ENCODE measurements around the gene ZBTB3. TPM values are rescaled to one million over a fixed set of nuclear protein-coding genes. Genes with fewer than 3 reads are reported as not detected.

Gene ZBTB3
- 11.5 and 16.1 TPM in 2 replicates for total RNA-seq
- long read RNA-seq, partial matches to known transcripts, result 0 of 1 reads
- long read RNA-seq, other reads (novel, unspliced or antisense), result 1 of 1 reads

DNA sequence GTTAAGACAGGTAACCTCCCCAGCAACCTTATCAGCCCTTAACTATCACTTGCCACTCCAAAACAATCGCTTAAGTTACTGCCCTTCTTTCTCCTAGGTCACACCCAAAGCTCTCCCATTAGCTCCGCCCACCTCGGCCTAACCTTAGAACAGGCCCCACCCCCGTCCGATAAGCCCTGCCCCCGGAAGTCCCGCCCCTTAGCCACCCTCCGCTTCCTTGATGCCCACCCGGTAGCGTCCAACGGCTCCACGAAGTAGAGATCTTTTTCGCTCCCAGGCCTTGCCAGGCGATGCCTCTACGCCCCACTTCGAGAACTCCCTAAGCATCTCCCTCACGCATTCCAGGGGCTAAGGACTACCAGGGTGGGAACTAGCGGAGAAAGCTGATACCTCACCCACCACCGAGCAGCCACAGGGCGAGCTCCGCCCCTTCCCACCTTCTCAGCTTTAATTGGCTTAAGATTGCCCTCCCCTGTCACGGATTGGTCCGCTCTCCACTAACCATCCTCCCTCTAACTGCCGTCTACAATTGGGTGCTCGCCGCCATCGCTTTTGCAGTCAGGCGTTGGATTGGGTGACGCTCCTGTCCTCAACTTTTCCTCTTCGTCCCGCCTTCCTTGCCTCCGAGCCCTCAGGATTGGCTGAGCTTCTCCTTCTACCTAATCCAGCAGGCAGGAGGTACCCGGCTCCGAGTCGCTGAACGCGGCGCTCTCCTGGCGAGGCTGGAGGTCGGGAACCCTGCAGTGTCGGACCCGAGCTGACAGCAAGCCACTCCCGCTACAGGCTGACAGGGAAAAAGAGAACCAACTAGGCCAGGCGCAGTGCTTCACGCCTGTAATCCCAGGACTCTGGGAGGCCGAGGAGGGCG lies at the start of gene ZBTB3:
Gene ZBTB3 (minus strand): TSS at position 425 of the 868 bp plus-strand sequence. CDS start 496 bp downstream, outside the sequence.
- Mint-ChIP-seq H3K36me3 (ENCODE audit: low read depth) (peaks cover under 1% of the 10 kb centered on the region), H3K9me3 (no peaks in the 10 kb centered on the region), H3K4me1 (peaks cover 31% of the 10 kb centered on the region), H3K4me3 (peak within 1 kb of the TSS; percentile 100), H3K27ac (ENCODE audit: unreplicated experiment) (peak within 1 kb of the TSS; percentile 96), H3K27me3 (ENCODE audit: low read depth) (no peaks in the 10 kb centered on the region)
- peak; percentile 96 for DNase-seq (ENCODE audit: low read depth, low spot score)
- TF ChIP-seq, protein P1, sequence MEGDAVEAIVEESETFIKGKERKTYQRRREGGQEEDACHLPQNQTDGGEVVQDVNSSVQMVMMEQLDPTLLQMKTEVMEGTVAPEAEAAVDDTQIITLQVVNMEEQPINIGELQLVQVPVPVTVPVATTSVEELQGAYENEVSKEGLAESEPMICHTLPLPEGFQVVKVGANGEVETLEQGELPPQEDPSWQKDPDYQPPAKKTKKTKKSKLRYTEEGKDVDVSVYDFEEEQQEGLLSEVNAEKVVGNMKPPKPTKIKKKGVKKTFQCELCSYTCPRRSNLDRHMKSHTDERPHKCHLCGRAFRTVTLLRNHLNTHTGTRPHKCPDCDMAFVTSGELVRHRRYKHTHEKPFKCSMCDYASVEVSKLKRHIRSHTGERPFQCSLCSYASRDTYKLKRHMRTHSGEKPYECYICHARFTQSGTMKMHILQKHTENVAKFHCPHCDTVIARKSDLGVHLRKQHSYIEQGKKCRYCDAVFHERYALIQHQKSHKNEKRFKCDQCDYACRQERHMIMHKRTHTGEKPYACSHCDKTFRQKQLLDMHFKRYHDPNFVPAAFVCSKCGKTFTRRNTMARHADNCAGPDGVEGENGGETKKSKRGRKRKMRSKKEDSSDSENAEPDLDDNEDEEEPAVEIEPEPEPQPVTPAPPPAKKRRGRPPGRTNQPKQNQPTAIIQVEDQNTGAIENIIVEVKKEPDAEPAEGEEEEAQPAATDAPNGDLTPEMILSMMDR (conservative IDR thresholded peaks at IDR 0.05), result no peak

DNA sequence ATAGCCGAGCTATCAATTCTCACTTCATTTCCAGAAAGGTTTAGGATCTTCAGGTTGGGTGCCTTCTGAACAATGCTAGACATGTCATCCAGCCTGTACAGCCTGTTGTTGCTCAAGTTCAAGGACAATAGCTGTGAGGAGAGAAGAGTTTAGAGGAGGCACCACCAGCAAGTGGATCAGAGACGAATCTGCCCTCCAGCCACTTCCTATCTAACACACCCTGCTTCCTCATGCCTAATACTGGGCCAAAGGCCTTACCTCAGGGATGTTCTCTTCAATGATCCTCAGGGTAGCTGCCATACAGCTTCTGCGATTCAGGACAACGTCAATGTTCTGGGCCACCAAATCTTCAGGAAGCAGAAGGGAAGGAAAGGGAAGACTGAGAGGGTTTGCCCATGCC lies 47.1 kb upstream of the ZBTB3 start:
- no peak for DNase-seq (ENCODE audit: low read depth, low spot score)
- Mint-ChIP-seq H3K27me3 (ENCODE audit: low read depth) (peaks cover 2% of the 10 kb centered on the region), H3K36me3 (ENCODE audit: low read depth) (peaks cover 14% of the 10 kb centered on the region), H3K4me3 (peak overlapping the region; percentile 38), H3K4me1 (peaks cover 27% of the 10 kb centered on the region), H3K27ac (ENCODE audit: unreplicated experiment) (no peak overlapping the region), H3K9me3 (no peaks in the 10 kb centered on the region)
- TF ChIP-seq, protein P1 (conservative IDR thresholded peaks at IDR 0.05), result no peak

DNA sequence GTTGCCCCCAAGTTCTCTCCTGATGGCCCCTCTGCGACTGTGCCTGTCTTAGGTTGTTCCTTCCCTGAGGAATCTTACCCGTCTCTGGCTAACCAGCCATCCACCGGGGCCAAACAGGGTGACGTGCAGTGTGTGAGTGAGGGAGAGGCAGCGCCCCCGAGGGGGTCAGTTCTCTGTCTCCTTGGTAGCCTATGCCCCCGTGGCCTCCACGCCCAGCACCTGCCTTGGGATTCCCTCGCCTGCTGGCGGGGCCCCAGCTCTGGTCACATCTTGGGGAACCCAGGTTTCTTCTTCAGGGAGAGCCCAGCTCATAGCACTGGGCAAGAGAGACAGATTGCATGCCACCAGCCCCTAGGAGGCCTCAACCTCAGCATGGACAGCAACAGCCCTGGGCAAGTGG lies 45.5 kb upstream of the ZBTB3 start:
- DNase-seq (ENCODE audit: low read depth, low spot score), result no peak
- peaks cover 12% of the 10 kb centered on the region for H3K4me1 Mint-ChIP-seq
- no peaks in the 10 kb centered on the region for H3K9me3 Mint-ChIP-seq
- peaks cover 19% of the 10 kb centered on the region for H3K36me3 Mint-ChIP-seq (ENCODE audit: low read depth)
- H3K27me3 Mint-ChIP-seq (ENCODE audit: low read depth), result no peaks in the 10 kb centered on the region
- peak overlapping the region; percentile 38 for H3K4me3 Mint-ChIP-seq
- TF ChIP-seq, protein P1 (conservative IDR thresholded peaks at IDR 0.05), result no peak
- H3K27ac Mint-ChIP-seq (ENCODE audit: unreplicated experiment), result no peak overlapping the region

DNA sequence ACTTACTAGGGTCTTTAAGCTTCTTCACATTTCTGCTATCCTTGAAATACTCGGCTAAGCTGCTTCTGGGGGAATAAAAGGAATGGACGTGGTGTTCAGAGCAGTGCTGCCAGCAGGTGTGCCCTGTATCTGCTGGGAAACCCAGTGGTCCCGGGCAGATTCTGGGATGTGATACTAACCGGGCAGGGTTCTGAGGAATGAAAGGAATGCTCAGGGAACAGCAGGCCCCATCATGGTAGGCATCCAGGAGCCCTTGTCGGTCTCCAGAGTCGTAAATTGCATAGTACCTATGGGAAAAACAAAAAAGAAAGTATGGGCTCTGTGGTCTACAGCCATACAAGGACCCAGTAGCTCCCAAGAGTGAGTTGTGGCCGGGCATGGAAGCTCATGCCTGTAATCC lies 42.3 kb upstream of the ZBTB3 start:
- no peaks in the 10 kb centered on the region for H3K27me3 Mint-ChIP-seq (ENCODE audit: low read depth)
- H3K4me1 Mint-ChIP-seq, result peaks cover 8% of the 10 kb centered on the region
- H3K9me3 Mint-ChIP-seq, result no peaks in the 10 kb centered on the region
- peaks cover 15% of the 10 kb centered on the region for H3K36me3 Mint-ChIP-seq (ENCODE audit: low read depth)
- no peak overlapping the region for H3K27ac Mint-ChIP-seq (ENCODE audit: unreplicated experiment)
- H3K4me3 Mint-ChIP-seq, result no peak overlapping the region
- no peak for DNase-seq (ENCODE audit: low read depth, low spot score)
- TF ChIP-seq, protein P1 (conservative IDR thresholded peaks at IDR 0.05), result no peak

DNA sequence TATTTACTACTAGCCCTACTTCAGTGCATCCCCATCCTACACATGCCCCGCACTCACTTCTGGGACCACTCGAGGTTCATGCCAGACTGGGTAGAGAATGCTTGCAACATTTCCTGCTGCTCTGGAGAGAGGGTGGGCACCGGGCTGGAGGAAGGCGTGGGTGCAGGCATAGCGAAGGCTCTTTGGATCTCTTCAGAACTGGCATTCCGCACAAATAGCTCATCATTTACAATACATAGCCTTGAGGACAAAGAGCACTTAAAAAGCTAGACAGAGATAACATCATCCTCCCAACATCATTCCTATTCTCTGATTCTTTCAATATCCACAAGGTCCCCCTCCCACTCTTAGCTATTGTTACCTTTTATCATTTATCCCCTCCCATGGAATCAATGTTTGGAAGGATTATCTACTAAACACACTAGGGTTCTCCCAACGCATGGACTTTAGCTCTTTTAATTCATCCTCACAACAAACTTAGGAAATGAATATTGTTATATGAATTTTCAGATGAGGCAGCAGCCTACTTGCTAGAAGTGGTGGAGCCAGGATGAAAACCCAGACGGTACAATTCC lies 40.3 kb upstream of the ZBTB3 start:
- TF ChIP-seq, protein P1 (conservative IDR thresholded peaks at IDR 0.05), result no peak
- H3K27me3 Mint-ChIP-seq (ENCODE audit: low read depth), result no peaks in the 10 kb centered on the region
- H3K4me1 Mint-ChIP-seq, result peaks cover 24% of the 10 kb centered on the region
- no peaks in the 10 kb centered on the region for H3K9me3 Mint-ChIP-seq
- no peak overlapping the region for H3K27ac Mint-ChIP-seq (ENCODE audit: unreplicated experiment)
- no peak for DNase-seq (ENCODE audit: low read depth, low spot score)
- H3K4me3 Mint-ChIP-seq, result peak overlapping the region; percentile 54
- peaks cover 11% of the 10 kb centered on the region for H3K36me3 Mint-ChIP-seq (ENCODE audit: low read depth)
